Stimulated activated naive CD8-positive, alpha-beta T cell treated with anti-CD3 and anti-CD28 coated beads, Interleukin-15, amount 100 ng/mL, for 72 hours (primary cell): ENCODE results near the gene PNPLA3.
A peak's percentile ranks its signal among the peaks of the same experiment; 100 is the strongest.
"Not testable (repeated sequence)": the region's sequence is repeated elsewhere in the genome, so short reads cannot be mapped to it uniquely, and the experiment has no call there.

ENCODE experiments used
- ATAC-seq: fragments of 150-1000 bp; cut with Tn5 transposase; 2 replicates; pipeline ENCODE4 v1.10.0; 2021; ENCODE audit warnings: mild to moderate bottlenecking, moderate library complexity
- DNase-seq, 2 donors: peaks; one replicate each; pipeline ENCODE4 v3.0.0; 2021 to 2022
- H3K27ac Mint-ChIP-seq, 2 donors: one replicate each; pipeline ENCODE4 v1.8.0; 2022; ENCODE audit warnings: mild to moderate bottlenecking in 2 of 2, mixed read lengths in 2 of 2, moderate library complexity in 2 of 2
- H3K27me3 Mint-ChIP-seq: one replicate; pipeline ENCODE4 v1.8.0; 2022; ENCODE audit warnings: mixed read lengths
- H3K4me1 Mint-ChIP-seq: one replicate; pipeline ENCODE4 v1.8.0; 2022; ENCODE audit warnings: mild to moderate bottlenecking, mixed read lengths
- H3K4me3 Mint-ChIP-seq, 2 donors: one replicate each; pipeline ENCODE4 v1.8.0; 2022; ENCODE audit warnings: mild to moderate bottlenecking in 2 of 2, mixed read lengths in 2 of 2, moderate library complexity in 1 of 2
- H3K9me3 Mint-ChIP-seq, 2 donors: one replicate each; pipeline ENCODE4 v1.8.0; 2022; ENCODE audit warnings: mixed read lengths in 2 of 2

The PNPLA3 gene

DNA sequence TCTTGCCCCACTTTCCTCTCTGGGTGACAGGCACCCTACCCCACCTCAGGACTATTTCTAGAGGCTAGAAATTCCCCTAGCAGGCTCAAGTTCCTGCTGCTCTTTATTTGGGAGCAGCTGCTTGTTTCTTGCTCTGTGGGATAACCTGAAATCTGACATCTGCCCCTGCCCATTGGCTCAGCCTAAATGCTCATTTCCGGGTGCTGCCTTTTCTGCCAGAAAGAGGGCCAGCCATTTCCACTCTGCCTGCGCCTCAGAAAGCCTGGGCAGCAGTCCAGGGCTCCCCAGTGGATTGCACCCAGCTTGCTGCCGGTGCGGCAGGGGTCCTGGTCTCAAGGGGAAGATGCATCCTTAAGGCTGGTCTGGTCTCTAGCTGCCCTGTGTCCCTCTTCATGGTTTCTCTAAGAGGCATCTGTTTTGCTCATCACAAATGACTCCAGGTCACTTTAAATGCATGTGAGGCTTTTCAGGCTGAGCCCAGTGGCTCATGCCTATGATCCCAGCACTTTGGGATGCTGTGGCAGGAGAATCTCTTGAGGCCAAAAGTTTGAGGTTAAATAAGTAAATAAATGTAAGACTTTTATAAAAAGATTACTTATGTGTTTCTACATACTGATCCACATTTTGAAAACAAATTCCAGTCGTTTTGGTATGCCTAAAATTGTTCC is 21.5 kb upstream of the PNPLA3 start:
- ATAC-seq (no peak), DNase-seq (no peak)
- Mint-ChIP-seq H3K27ac (no peak overlapping the region), H3K4me1 (no peaks in the 10 kb centered on the region), H3K9me3 (no peaks in the 10 kb centered on the region), H3K4me3 (no peak overlapping the region), H3K27me3 (peaks cover 17% of the 10 kb centered on the region)

DNA sequence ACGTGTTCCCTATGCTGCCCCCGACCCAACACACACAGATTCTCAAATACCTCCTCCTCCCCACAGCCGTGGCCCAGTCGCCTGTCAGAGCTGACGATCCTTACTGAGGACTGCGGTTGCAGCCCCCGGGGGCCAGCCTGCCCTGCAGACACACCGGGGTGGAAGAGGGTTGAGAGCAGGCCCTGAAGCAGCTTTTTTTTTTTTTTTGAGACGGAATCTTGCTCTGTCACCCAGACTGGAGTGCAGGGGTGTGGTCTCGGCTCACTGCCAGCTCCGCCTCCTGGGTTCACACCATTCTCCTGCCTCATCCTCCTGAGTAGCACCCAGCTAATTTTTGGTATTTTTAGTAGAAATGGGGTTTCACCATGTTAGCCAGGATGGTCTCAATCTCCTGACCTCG is 20.6 kb upstream of the PNPLA3 start:
- H3K27me3 Mint-ChIP-seq: peaks cover 17% of the 10 kb centered on the region
- H3K4me3 Mint-ChIP-seq, H3K27ac Mint-ChIP-seq, H3K9me3 Mint-ChIP-seq, DNase-seq, H3K4me1 Mint-ChIP-seq, ATAC-seq: not testable (repeated sequence)

- H3K27me3 Mint-ChIP-seq: peaks cover 19% of the 10 kb centered on the region
- ATAC-seq, H3K9me3 Mint-ChIP-seq, H3K4me1 Mint-ChIP-seq, H3K27ac Mint-ChIP-seq, H3K4me3 Mint-ChIP-seq: not testable (repeated sequence)
- DNase-seq: peak; percentile 19 to 27
Measured at GRCh38 chr22:43904412-43904811, 19.2 kb upstream of the PNPLA3 start.

DNA sequence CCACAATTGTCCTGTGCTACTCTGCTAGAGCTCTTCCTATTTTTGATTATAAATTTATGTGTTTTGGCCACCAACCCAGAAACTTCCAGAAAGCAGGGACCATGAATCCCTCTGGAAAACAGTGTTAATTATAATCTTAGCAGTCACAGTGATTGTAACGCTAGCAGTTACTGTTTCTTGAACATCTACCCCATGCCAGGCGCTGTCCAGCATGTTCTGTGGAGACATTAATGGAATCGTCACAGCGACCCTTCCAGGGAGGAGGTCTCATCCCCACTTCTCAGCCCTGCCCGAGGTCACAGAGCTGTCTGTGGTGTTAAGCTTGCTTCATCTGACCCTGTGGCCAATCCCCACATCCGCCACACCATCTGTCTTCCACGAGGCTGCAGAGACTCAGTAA is 17.9 kb upstream of the PNPLA3 start:
- H3K27ac Mint-ChIP-seq: no peak overlapping the region
- ATAC-seq (no peak), DNase-seq (no peak)
- no peak overlapping the region for H3K4me3 Mint-ChIP-seq
- no peaks in the 10 kb centered on the region for H3K9me3 Mint-ChIP-seq
- H3K27me3 Mint-ChIP-seq: peaks cover 32% of the 10 kb centered on the region
- no peaks in the 10 kb centered on the region for H3K4me1 Mint-ChIP-seq

GRCh38 chr22:43909708-43910107 is 13.9 kb upstream of the PNPLA3 start:
- ATAC-seq: no peak
- H3K27ac Mint-ChIP-seq: no peak overlapping the region
- H3K4me3 Mint-ChIP-seq: no peak overlapping the region
- no peaks in the 10 kb centered on the region for H3K9me3 Mint-ChIP-seq
- peaks cover 45% of the 10 kb centered on the region for H3K27me3 Mint-ChIP-seq
- H3K4me1 Mint-ChIP-seq: no peaks in the 10 kb centered on the region
- DNase-seq: no peak

- ATAC-seq (no peak), DNase-seq (no peak)
- Mint-ChIP-seq H3K27ac (peak overlapping the region in 1 of 2 donors; percentile 10), H3K9me3 (no peaks in the 10 kb centered on the region), H3K4me1 (no peaks in the 10 kb centered on the region), H3K27me3 (peaks cover 45% of the 10 kb centered on the region), H3K4me3 (no peak overlapping the region)
Measured at GRCh38 chr22:43910178-43910695, 13.4 kb upstream of the PNPLA3 start.

DNA sequence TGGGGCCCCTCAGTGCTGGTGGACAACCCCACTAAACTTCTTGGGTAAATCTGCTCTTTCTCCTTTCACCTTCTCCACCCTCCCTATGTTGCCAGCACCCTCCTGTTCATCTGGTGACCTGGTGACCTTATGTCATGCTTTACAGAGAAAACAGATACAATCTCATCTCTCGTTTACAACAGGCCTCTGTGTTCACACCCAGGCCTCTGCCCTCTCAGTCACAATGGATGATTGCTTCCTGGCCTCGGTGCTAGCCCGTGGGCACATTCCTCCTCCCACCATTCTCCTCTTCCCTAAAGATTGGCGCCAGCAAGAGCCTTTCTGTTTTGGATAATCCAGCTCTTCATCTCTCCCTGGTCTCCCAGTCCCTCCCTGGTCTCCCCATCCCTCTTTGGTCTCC is 12.3 kb upstream of the PNPLA3 start:
- Mint-ChIP-seq H3K27me3 (peaks cover 45% of the 10 kb centered on the region), H3K4me1 (no peaks in the 10 kb centered on the region), H3K4me3 (no peak overlapping the region), H3K27ac (no peak overlapping the region), H3K9me3 (no peaks in the 10 kb centered on the region)
- ATAC-seq (no peak), DNase-seq (no peak)

DNA sequence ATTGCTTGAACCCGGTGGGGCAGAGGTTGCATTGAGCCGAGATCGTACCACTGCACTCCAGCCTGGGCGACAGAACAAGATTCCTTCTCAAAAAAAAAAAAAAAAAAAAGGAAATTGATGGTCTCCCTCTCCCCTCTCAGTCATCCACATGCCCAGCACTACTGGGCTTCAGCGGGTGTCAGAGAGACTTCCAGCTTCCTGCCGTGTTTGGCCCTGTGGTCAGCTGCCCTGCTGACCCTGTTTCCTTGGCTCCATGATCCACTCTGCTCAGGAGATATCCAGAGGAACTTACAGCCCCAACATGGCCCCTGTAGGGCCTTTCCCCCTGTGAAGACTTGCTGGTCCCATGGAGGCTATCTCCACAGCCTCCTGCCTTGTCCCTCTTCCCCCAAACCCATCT is 6.1 kb upstream of the PNPLA3 start:
- H3K4me1 Mint-ChIP-seq: peaks cover 3% of the 10 kb centered on the region
- ATAC-seq: no peak

DNA sequence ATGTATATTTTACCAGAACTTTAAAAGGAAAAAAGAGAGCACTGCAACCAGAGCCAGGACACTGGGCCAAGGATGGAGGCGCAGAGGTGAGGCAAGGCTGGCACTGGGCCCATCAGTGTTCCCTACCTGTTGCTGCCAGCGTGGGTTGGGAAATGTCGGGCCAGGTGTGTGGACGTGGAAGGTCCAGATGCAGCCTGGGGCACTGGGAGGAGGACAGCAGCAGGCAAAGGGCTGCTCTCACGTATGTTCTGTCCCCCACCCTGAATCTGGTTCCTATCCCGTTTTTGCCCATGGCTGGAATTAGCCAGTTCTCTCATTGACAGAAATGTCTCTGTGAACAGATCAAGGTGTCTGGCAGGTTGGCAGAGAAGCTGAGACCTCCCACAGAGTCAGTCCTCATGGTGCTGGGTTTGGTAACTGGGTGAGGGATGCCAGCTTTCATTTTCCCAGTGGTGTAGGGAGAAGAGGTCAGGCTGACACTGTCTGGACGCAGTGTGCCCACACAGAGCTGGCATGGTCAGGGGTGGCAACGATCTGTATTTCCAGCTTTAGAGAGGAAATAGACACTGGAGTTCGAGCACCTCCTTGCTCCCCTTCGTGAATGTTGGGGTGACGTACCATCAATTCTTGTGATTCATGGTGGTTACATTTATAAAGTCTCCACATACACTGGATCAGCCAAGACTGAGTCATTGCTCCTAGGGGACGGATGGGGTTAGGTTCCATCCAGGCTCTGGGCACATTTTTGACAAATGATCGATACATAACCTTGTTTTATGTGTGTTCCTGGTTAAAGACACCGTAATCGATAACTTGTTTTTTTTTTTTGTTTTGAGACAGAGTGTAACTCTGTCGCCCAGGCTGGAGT is 4.3 kb upstream of the PNPLA3 start:
- no peak for ATAC-seq
- DNase-seq: no peak
- peaks cover 56% of the 10 kb centered on the region for H3K27me3 Mint-ChIP-seq

More for the DNA sequence above, 6.1 kb upstream of the PNPLA3 start:
- Mint-ChIP-seq H3K27ac (no peak overlapping the region), H3K27me3 (peaks cover 54% of the 10 kb centered on the region), H3K4me3 (no peak overlapping the region), H3K9me3 (no peaks in the 10 kb centered on the region)
- no peak for DNase-seq

DNA sequence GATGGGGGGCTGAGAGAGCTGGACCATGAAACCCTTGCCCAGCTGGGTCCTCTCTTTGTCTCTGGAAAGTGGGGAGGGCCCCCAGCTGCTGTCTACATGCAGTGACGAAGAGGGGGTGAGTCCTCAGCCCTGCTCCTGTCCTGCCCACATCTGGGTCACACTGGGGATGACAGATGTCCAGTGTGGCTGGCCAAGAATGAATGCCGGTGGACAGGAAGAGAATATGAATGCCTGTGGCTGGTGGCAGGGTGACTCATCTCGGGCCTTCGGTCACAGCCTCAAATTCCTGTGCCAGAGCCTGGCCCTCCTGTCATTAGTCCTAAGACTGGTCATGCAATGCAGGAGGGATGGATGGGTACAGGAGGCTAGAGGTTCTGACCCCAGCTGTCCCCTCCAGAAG is 2.2 kb upstream of the PNPLA3 start:
- H3K4me1 Mint-ChIP-seq: peaks cover 29% of the 10 kb centered on the region
- H3K27me3 Mint-ChIP-seq: peaks cover 71% of the 10 kb centered on the region
- DNase-seq (no peak), ATAC-seq (no peak)
- no peak overlapping the region for H3K4me3 Mint-ChIP-seq
- no peak overlapping the region for H3K27ac Mint-ChIP-seq
- no peaks in the 10 kb centered on the region for H3K9me3 Mint-ChIP-seq

More for the DNA sequence above, 4.3 kb upstream of the PNPLA3 start:
- no peak overlapping the region for H3K27ac Mint-ChIP-seq
- H3K9me3 Mint-ChIP-seq: no peaks in the 10 kb centered on the region
- no peak overlapping the region for H3K4me3 Mint-ChIP-seq
- H3K4me1 Mint-ChIP-seq: peaks cover 19% of the 10 kb centered on the region

DNA sequence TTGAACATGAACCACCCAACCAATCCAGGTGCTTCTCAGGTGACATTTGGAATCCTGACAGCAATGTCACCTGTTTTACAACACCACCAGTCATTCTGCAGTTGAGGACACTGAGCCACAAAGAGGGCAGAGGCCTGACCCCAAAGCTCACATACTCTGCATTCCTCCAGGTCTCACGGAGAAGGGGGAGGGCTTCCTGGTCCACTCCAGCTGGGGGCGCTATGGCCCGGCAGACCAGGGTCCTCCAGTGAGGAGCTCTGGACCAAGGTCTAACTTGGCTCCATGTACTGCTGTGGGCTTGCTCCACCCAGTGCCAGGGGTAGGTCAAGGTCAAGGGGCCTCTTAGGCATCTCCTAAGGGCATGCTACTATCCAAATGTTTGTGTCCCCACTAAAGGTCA is 1.5 kb upstream of the PNPLA3 start:
- no peak overlapping the region for H3K27ac Mint-ChIP-seq
- no peaks in the 10 kb centered on the region for H3K9me3 Mint-ChIP-seq
- peaks cover 29% of the 10 kb centered on the region for H3K4me1 Mint-ChIP-seq
- ATAC-seq (no peak), DNase-seq (no peak)
- H3K27me3 Mint-ChIP-seq: peaks cover 66% of the 10 kb centered on the region
- no peak overlapping the region for H3K4me3 Mint-ChIP-seq

- no peaks in the 10 kb centered on the region for H3K9me3 Mint-ChIP-seq
- DNase-seq (peak; percentile 6 to 13), ATAC-seq (peak; percentile 48)
- peak overlapping the region; percentile 80 to 90 for H3K4me3 Mint-ChIP-seq
- peak overlapping the region in 1 of 2 donors; percentile 92 for H3K27ac Mint-ChIP-seq
- peaks cover 29% of the 10 kb centered on the region for H3K4me1 Mint-ChIP-seq
- peaks cover 58% of the 10 kb centered on the region for H3K27me3 Mint-ChIP-seq
Measured at GRCh38 chr22:43923191-43923590, 414 bp upstream of the PNPLA3 start.

DNA sequence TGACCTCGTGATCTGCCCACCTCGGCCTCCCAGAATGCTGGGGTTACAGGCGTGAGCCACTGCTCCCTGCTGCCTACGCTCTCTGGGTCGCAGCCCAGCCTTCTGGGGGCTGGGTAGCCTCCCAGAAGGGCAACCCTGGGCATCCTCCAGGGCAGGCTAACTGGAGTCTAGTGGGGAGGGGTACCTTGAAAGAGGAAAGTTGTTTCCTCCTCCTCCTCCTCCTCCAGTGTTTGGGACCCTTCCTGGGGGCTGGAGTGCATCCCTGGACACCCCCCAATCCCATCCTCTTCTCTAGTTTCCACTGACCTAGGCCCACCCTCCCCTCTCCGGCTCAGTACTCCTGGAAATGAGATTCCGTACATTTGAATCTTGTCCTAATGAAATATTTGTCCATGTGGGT is 1.3 kb downstream of the PNPLA3 start:
- ATAC-seq (no peak), DNase-seq (no peak)
- H3K27me3 Mint-ChIP-seq: peaks cover 51% of the 10 kb centered on the region
- no peak overlapping the region for H3K27ac Mint-ChIP-seq
- peak overlapping the region; percentile 69 to 80 for H3K4me3 Mint-ChIP-seq
- H3K9me3 Mint-ChIP-seq: no peaks in the 10 kb centered on the region
- H3K4me1 Mint-ChIP-seq: peaks cover 29% of the 10 kb centered on the region

DNA sequence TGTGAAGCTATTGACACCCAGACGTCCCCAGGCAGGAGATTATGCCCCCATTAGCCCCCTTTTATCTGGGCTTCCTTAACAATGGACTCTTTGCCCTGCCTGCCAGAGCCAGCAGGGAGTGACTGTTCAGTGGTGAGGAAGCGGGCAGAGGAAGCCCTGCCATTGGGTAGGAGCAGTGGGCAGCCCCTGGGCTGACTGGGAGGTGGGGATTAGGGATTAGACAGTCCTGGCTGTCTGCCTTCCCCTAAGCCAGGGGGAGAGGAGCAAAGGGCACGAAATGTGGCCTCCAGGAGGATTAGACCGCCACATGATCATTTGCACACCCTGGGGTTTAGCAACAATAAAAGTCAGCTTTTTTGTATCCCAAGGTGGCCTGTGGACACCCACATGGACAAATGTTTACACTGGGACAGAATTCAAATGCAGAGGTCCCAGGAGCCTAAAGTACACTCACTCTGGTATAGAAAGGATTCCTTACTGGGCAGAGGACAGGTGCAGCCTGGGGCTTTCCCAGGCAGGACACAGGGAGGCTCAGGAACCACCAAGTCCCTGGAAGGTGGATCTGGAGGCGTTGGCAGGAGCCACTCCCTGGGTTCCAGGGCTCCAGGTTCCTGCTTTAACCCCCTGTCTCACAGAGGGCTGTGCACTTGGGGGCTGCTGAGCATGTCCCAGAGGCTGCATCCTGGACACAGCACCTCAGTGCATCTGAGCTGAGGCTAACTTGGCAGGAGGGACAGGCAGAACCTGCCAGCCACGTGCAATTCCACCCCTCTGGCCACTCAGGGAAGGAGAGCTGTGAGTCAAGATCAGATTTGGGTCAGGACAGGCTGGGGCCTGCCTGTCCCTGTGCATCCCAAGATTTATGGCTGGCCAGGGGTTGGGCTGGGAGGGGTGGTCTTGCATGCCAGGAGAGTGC is 2.1 kb downstream of the PNPLA3 start:
- peaks cover 29% of the 10 kb centered on the region for H3K4me1 Mint-ChIP-seq
- peaks cover 51% of the 10 kb centered on the region for H3K27me3 Mint-ChIP-seq
- no peak for DNase-seq
- no peak for ATAC-seq
- H3K27ac Mint-ChIP-seq: no peak overlapping the region
- H3K4me3 Mint-ChIP-seq: peak overlapping the region in 1 of 2 donors; percentile 80
- no peaks in the 10 kb centered on the region for H3K9me3 Mint-ChIP-seq

DNA sequence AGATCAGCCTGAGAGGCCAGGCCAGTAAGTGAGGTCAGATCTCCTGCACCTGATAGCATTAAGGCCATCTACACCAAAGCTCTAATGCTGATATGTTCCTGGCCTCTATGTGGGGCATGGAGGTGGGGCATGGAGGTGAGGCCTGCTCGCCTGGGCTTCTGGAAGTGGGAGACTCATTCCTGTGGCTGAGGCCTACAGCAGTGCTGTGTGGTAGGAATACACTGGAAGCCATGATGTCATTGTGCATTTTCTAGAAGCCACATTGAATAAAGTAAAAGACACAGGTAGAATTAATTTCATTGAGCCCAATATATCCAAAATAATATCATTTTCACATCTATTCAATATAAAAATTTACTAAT is 2.7 kb downstream of the PNPLA3 start:
- DNase-seq (no peak), ATAC-seq (no peak)
- Mint-ChIP-seq H3K9me3 (no peaks in the 10 kb centered on the region), H3K27ac (no peak overlapping the region), H3K27me3 (peaks cover 51% of the 10 kb centered on the region), H3K4me1 (peaks cover 29% of the 10 kb centered on the region), H3K4me3 (no peak overlapping the region)
